HG02642 (cell line): ENCODE data around the gene ZBTB46.
"Not testable (repeated sequence)": the region's sequence is repeated elsewhere in the genome, so short reads cannot be mapped to it uniquely, and the experiment has no call there.

Experiments used
- ATAC-seq: cut with Tn5 transposase; IDR thresholded peaks from one replicate; pipeline ENCODE4 v1.9.1; 2021; ENCODE audit warnings: mild to moderate bottlenecking; ENCODE audit not compliant: unreplicated experiment, poor library complexity

Gene ZBTB46

DNA sequence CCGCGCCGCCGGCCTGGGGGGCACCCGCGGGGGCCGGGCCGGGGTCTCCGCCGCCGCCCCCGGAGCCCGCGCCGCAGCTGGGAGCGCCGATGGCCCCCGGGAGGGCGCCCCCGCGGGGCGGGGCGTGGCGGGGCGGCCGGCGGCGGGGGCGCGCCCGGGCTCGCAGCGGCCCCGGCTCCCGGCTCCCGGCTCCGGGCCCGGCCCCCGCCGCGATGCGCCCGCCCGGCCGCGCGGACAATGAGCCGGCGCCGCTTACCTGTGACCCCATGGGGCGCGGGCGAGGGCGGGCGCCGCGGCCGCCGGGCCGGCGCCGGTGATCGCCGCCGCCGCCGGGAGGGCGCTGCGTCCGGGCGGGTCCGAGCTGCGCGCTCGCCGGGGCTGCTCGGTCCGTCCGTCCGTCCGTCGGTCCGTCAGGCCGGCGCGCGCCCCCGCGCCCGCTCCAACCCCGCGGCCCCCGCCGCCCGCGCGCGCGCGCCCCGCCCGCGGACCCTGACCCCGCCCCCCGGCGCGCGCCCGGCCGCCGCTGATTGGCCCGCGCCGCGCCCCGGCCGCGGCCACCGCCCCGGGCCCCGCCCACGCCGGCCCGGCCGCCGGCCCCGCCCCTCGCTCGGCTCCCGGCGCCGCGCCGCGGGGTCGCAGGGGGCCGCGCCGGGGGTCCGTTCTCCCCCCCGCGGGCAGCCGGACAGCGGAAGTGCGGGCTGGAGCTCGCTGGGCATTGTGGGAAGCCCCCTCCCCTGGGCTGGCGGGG, at the start of gene ZBTB46:
TSS of gene ZBTB46 (minus strand) at position 424 of the 748 bp plus-strand sequence. CDS start 40,507 bp downstream, outside the sequence.
- ATAC-seq = peak; percentile 68

DNA sequence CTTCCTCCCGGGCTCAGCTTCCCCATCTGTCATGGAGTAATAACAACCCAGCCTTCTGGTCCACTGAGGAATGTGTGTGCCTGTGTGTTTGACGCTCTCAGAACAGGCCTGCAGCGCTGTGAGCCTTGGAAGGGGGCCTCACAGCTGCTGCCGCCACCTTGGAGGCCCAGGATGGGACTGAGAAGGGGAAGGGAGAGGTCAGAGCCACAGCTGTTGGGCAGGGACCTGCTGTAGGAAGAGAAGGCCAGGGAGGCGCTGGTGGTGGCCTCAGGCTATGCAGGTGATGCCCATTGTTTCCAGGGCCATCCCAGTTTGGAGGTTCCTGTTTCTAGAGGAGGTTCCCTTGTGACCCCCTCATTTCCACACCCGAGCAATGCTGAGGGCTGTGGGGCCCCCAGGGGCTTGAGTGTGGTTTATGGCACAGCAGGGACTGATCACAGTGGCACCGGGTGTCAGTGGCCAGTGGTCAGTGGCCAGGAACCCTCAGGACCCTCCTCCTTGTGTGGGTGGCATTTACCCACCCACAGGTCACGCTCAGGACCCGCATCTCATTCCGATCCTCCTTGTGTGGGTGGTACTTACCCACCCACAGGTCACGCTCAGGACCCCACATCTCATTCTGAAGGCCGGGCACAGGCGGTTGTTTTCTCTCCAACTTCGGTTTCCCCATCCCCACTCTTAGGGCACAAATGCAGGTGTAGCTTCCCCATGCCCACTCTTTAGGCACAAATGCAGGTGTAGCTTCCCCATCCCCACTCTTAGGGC, 48.0 kb upstream of the ZBTB46 start:
- no peak for ATAC-seq

- ATAC-seq = no peak
Observed at GRCh38 chr20:63877755-63878470, 46.8 kb upstream of the ZBTB46 start.

DNA sequence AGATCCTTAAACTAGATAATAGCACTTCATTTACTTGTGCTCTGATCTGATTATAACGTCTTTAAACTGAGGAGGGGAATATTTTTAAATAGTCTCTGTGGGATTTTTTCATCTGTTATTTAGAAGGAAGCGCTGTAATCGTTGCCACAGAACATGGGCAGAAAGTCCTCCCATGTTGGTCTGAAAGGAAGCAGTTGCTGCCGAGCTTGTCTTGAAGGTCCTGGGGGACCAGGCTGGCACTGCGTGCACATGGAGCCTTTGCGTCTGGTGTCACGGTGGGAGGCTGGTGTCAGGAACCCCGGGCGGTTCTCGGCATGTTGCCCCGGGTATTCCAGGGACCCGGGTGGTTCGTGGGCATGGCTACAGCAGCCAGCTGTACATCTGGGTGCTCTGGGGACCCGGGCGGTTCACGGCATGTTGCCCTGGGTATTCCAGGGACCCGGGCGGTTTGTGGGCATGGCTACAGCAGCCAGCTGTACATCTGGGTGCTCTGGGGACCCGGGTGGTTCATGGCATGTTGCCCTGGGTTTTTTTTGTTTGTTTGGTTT, 45.5 kb upstream of the ZBTB46 start:
- no peak for ATAC-seq

GRCh38 chr20:63874241-63874640, 43.2 kb upstream of the ZBTB46 start:
- not testable (repeated sequence) for ATAC-seq

DNA sequence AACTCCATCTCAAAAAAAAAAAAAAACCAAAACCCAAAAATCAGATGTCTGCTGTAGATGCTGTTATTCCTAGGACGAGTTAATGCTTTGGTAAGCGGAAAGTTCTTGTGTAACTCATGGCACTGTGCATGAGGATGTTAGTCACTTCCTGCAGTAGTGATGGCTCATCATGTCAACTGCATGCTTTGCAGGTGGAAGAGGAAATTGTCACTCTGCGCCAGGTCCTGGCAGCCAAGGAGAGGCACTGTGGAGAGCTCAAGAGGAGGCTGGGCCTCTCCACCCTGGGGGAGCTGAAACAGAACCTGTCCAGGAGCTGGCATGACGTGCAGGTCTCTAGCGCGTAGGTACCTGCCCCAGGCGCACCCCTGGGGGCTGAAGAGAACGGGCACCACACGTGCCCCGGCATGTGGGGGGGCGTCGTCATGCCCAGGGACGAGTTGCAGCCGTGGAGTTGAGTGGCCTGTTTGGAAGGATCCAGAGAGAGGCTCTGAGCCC, 42.5 kb upstream of the ZBTB46 start:
- no peak for ATAC-seq

- no peak for ATAC-seq
Observed at GRCh38 chr20:63868264-63868663, 37.2 kb upstream of the ZBTB46 start.

GRCh38 chr20:63867042-63867441, 36.0 kb upstream of the ZBTB46 start:
- ATAC-seq = not testable (repeated sequence)

DNA sequence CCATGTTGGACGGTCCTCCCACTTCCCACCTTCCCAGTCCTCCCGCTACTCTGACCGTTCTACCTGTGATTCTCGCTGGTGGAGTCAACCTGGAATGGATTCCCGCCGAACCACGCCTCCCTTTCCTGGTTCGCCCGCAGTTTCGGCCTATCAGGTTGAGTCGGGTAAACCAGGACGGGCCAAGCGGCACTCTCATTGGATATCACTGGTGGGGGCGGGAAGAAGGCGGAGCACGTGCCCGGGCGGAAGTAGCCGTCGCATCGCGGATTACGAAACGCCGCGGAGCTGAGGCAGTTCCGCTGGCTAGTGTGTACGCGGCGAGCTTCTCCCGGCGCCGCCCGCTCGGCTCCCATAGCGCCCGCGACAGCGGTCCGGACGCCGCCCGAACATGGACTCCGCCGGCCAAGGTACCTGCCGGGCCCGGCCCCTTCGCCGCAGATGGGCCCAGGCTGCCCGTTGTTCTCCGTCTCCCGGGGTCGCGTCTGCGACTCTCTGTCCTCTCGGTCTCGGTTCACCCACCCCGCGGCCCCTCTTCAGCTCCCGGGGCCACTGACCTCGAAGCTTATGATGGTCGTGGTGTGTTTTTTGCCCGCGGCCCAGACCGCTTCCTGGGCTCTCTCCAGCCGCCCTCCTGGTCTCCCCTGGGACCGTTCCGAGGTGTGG, 34.0 kb upstream of the ZBTB46 start, which contains the start of gene TPD52L2:
TSS of gene TPD52L2 (plus strand) at position 293 of the 663 bp plus-strand sequence. CDS start at position 389, 96 bp downstream.
- peak; percentile 76 for ATAC-seq

DNA sequence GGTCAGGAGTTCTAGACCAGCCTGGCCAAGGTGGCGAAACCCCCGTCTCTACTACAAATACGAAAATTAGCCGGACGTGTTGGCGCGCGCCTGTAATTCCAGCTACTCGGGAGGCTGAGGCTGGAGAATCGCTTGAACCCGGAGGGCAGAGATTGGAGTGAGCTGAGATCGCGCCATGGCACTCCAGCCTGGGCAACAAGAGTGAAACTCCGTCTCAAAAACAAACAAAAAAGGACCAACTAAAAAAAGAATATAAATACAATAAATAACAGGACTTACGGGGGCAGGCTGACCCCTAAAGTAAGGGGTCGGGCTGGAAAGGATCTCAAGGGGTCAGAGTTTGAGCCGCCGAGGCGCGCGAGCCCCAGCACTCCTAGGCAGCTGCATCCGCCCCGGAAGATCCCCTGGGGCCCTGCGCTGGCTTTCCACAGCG, 33.5 kb upstream of the ZBTB46 start:
- peak; percentile 3 for ATAC-seq

DNA sequence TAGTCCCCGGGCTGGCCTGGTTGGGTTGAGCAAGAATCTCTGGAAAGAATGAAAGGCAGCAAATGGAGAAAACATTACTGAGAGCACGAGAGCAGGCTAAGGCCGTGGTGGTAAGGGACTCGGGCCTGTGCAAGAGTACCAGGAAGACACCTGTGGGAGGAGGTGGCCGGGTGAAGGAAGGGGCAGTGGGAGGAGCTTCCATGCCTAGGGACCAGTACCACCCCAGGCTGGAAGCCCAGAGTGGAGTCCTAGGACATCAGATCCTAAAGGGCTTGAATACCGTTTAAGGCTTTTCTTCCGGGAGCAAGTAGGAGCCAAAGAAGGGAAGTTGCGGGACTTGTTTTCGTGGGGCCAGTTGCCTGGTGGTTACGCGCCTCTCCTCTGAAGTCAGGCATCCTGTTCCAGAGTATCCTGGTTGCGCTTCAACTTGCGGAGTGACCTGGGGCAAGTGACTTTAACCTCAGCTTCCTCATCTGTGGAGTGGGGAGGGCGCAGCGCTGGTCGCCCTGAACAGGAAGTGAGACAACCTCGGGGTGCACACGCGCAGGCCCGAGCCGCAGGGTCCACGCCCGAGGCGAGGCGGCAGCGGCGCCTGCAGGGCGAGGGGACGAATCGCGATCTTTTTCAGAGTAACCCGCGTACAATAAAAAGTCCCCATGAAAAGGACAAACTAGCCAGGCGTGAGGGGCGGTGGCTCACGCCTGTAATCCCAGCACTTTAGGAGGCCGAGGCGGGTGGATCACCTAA, 32.9 kb upstream of the ZBTB46 start:
- peak; percentile 64 for ATAC-seq

DNA sequence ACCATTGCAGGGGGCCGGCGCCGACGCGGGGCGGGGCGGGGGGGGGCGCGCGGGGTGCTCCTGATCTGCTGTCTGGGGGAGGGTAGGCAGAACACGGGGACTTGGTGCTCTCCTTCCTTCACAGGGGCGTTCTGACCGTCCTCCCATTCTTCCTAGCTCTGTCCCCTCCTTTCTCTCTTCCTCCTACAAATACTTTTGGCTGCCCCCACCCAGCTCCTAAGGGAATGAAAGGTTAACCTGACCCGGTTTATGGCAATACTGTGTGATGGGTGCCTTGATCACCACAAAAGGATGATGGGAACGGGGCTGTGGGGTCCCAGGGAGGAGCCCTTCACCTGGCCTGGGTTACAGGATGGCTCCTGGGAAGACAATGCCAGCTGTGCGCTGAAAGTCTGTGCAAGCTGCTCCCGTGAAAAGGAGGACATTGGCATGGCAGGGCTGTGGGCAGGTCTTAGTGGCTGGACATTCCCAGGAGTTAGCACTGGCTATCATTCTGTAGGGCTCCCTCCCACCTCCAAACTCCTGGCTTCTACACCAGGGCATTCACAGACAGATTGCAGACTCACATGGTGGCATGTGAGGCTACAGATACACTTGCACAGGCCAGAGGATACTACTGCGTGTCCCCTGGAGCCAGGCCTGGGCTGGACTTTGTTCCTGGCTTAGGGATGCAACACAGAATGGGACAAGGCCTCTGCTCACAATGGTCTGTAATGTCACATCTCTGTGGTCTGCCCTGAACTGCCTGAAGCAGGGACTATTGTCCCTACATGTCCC, 32.1 kb upstream of the ZBTB46 start:
- ATAC-seq = no peak

- ATAC-seq = no peak
Observed at GRCh38 chr20:63861981-63862901, 31.2 kb upstream of the ZBTB46 start.

DNA sequence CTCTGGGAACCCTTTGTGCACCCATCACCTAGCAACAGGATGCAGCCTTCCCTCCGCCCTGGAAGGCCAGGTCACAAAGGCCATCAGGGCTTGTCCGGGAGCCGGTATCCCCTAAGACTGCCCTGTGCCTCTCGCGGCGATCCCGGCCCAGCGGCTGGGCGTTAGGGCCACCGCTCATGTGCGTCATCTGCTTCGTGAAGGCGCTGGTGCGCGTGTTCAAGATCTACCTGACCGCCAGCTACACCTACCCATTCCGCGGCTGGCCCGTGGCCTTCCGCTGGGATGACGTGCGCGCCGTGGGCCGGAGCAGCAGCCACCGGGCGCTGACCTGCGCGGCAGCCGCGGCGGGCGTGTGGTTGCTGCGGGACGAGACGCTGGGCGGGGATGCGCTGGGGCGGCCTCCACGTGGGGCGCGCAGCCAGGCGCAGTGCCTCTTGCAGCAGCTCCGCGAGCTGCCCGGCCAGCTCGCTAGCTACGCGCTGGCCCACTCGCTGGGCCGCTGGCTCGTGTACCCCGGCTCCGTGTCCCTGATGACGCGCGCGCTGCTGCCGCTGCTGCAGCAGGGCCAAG, 30.4 kb upstream of the ZBTB46 start, which contains the start of gene ABHD16B:
TSS of gene ABHD16B (plus strand) at position 134 of the 570 bp plus-strand sequence. CDS start at position 177, 43 bp downstream.
- no peak for ATAC-seq

DNA sequence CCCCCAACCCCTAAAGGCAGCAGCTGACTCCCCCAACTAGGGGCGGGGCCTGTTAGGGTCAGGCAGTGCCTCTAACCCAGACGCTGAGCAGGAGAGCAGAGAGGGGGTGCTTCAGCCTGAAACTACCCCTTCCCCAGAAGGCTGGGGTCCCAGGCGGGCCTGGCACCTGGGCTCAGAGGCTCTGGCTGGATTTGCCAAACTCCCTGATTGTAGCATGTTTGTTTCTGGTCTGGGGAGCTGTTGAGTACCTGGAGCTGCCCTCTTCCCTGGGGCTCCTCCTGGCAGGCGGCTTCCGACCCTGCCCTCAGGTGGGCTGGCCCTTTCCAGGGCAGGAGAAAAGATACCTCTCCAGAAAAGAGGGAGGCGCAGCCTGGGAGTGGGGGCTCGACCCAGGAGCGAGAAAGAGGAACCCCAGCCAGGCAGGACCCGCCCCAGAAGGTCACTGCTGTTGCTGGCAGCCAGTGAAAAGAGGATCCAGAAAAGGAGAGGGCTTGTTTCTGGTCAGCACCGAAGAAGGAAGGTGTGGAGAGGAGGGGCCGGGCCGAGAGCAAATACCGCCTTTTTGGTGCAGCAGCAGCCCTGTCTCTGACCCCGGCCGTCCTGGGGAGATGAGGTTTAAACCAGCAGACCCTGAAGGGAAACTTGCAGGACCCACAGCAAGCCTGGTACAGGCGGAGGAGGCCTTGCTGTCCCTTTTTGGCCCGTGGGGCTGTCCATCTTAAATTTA, 29.4 kb upstream of the ZBTB46 start:
- ATAC-seq = no peak

- no peak for ATAC-seq
Observed at GRCh38 chr20:63859166-63859699, 28.2 kb upstream of the ZBTB46 start.
